Bone marrow (tissue), 2 donors: ENCODE results near the gene TFDP1.

Experiments
- DNase-seq, 2 donors: peaks; one replicate each; lab custom pipeline; 2025; lab: John Stamatoyannopoulos, UW

The TFDP1 gene

DNA sequence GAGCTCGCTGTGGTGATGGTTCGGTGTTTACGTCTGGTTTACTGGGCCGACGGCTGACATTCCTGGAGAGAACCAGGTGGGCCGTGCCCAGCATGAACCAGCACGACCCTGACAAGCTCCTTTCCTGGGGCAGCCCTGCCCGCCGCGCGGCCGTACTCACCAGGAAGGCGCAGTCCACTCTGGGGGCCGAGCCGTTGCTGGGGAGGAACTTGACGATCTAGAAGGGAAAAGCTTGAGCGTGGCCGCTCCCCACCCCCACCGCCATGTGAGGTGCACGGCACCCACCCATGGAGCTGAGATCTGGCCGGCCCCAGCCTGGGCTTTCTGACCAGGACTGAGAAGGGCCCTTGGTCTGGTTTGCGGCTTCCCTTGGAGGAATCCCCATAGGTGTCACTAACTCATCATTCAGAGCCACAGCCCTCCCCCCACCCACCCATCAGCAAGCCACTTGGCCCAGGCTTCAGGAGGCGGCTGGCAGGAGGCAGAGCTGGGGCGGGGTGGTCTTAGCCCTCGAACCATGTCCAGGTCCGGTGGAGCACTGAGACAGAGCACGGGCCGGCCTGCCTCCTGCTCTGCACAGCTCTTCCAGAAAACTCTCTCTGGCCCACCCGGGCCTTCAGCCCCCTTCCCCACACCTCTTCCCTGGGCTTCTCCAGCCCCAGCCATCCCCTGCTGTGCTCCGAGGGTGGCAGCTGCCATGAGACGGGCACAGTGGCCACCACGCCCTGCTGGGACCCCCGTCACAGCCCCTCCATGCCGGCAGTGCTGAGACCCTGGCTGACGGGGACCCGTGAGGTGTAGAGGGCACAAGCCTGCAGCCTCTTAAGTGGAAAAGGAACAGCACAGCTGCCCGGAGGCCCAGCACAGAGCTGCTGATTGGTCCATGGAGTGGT is 67.2 kb downstream of the TFDP1 start:
- DNase-seq = no peak

DNA sequence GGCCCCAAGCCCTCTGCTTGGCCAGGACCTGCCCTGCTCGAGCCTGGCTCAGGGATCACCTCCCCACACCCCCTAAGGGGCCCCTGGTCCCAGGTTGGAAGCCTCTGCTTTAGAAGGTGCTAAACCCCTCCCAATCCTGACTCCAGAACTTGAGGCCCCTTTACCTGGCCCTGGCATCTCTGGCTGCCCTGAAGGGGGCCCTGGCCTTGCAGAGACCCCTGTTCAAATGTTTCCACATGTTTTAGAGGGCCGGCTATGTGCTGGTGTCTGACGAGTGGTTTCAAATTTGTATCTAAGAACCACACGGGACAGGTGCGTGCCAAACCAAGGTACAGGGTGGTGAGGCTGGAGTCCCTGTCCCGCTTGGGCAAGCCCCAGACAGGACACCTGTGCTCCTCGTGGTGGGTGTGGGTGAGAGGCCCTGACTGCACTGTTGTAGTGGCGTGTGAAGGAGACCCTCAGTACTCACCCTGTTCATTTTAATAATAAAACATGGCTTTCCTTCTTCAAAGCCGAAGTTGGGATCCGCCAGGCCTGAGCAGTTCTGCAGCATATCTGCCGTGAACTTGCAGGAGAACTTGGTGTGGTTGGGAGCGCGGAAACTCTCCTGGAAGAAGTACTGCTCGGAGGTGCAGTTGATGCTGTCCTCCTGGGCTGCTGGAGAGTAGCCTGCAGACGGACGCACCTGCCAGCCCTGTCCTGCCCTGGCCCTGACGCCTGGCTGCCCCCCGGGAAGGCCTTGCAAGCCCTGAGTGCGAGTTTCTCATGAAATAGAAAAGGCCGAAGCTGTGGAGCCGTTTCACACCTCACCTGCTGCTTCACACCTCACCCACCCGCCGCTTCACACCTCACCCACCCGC is 68.1 kb downstream of the TFDP1 start:
- DNase-seq = no peak

DNA sequence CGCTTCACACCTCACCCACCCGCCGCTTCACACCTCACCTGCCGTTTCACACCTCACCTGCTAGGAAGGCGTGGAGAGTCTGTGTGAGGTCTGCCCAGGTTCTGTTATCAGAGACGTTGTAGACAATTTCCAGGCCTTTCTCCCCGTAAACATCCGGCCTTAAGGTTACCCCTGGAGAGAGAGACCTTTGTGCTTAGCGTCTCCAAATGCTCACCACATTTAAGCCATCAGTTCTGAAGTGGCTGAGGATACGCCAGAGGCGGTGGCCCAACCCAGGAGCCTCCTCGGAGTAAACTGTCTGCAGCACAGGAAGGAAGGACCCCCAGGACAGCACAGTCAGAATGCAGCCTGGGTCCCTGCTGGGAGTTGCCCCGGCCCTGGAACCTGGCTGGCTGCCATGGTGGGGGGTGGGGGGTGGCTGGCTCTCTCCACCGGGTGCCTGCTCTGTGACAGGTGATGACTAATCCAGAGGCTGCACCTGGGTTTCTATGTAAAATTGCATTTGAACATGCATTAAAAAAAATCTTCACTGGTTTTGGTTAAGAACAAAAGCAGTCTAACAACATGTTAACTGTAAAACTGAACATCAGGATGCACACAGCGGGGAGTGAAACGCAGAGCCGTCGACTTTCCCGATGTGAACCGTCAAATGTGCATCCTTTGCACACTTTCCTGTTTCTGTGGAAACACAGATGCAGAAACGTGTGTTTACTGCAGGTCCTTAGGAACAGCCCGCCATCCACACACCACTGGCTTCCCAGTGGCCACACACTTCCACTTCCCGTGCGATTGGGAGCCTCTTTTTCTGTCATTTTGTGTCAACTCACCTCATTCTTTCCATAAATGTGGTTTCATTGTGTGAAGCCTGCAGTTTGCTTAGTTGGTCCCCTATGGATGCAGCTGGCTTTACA is 69.0 kb downstream of the TFDP1 start:
- DNase-seq = no peak

GRCh38 chr13:113654175-113654560 is 69.6 kb downstream of the TFDP1 start:
- no peak for DNase-seq

DNA sequence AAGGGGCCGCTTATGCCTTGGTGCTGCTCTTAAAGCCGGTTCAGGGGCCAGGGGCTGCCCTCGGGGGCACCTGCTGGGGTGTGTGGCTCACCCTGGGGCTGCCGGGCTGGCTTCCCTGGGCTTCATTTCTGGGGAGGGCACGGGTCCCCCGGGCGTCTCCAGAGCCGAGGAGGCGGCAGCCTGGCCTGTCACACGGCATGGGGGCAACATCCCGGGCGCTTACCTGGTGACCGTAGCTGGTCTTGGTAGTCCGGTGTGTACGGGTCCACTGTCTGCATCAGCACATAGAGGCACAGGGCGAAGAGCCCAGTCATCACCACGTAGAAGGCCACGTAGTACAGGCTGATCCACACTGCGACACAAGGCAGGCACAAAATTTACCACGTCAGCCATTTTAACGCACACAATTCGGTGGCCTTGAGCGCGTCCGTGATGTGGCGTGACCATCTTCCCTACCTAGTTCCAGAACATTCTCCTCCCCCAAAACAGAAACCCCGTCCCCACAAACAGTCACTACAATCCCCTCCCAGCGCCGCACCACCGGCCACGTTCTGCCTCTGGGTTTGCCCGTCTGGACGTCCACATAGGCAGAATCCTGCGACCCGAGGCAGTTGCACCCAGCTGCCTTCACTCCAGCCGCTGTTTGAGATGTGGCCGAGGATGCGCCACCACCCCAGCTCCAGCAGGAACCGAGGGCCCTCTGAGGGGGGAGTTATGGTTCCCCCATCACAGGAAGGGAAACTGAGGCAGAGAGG is 70.2 kb downstream of the TFDP1 start:
- no peak for DNase-seq

DNA sequence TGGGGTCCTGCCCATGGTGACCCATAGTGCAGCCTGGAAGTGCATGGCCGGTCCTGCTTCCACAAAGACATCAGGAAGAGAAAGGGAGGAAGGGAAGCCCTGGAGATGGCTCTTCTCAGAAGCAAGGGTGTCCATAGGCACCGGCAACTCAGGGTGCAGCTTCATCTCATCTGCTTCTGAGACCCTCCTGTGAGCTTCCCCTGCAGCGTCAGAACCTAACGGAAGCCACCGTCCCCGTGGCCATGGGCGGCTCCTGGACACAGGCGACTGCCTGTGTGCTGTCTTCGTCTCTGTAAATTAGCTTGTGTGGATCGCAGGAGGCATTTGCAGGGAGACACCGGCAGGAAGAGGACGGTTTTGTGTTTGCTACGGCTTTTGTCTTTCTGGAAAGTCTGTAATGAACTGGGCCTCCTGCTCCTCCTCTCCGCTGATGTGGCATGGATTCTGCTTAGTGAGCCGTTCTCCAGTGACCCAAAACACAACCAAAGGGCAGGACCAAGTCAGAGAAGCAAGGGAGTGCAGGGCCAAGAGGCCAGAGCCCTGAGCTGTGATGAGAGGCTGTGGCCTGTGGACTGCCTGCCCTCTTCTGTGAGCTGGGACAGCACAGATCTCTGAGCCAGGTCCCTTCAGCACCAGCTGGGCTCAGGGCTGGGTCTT is 70.9 kb downstream of the TFDP1 start:
- no peak for DNase-seq

GRCh38 chr13:113656003-113656588 is 71.5 kb downstream of the TFDP1 start:
- DNase-seq = no peak

- DNase-seq = no peak
Measured at GRCh38 chr13:113656831-113657671, 72.5 kb downstream of the TFDP1 start.

DNA sequence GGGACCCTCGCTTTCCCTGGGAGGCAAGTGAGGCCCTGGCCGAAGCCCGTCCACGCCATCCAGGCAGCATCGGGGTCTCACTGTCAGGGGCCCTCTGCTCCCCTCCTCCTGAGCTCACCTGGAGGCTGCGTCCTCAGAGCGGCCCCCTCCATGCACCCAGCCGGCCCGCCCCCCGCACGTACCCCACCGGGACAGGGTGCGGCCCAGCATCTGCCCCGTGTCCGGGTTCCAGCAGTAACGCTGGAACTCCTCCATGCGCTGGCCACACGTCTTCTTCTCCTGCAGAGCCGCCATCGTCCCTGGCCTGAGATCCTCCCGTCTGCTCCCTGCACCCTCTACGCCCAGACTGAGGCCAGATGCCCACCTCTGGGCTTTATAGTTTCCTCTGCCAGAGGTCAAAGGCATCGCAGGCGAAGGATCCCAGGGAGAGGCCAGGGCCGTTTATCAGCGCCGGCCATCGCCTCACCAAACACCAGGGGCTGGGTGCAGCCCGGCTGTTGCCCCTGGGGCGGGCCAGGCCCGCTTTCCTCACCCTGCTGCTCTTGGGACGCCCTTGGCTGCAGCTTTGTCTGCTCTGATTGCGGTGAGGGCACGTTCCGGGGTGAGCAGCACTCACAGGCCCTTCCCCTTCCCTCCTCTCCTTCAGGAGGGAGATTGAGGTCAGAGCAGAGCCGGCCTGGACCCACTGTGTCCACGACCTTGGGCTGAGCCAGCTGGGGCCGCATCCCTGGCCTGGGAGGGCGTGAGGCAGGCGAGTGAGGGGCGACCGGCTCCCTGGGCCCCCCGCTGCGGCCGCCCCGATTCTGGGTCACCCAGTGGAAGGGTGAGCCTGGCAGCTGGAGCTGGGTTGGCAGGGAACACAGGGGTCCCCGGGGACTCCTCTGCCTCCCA is 73.5 kb downstream of the TFDP1 start, which contains the start of gene ATP4B:
Gene ATP4B, minus strand, starts transcription at position 348 of the 891 bp plus-strand sequence. Its CDS starts 54 bp downstream, at position 294.
- no peak for DNase-seq

- no peak for DNase-seq
Measured at GRCh38 chr13:113658836-113659235, 74.3 kb downstream of the TFDP1 start.

- no peak for DNase-seq
Measured at GRCh38 chr13:113659337-113659736, 74.8 kb downstream of the TFDP1 start.

DNA sequence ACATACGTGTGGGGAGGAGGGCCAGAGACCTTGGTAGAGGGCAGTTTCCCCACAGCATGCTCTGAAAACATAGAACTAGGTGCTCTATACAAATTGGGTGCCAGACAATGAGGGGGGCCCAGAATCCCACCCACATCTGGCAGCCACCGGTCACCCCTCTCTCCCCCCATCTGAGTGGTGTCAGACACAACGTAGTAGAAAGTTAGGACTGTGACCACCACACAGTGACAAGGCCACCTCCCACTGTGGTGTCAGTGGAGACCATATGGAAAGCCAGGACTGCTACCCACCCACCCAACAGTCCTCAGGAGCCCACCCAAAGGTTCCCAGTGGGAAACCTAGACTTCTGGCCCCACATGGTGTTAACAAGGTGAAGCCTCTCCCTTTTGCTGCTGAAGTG is 75.5 kb downstream of the TFDP1 start:
- no peak for DNase-seq

- no peak for DNase-seq
Measured at GRCh38 chr13:113661509-113661908, 77.0 kb downstream of the TFDP1 start.

GRCh38 chr13:113663934-113664333 is 79.4 kb downstream of the TFDP1 start:
- DNase-seq = no peak

DNA sequence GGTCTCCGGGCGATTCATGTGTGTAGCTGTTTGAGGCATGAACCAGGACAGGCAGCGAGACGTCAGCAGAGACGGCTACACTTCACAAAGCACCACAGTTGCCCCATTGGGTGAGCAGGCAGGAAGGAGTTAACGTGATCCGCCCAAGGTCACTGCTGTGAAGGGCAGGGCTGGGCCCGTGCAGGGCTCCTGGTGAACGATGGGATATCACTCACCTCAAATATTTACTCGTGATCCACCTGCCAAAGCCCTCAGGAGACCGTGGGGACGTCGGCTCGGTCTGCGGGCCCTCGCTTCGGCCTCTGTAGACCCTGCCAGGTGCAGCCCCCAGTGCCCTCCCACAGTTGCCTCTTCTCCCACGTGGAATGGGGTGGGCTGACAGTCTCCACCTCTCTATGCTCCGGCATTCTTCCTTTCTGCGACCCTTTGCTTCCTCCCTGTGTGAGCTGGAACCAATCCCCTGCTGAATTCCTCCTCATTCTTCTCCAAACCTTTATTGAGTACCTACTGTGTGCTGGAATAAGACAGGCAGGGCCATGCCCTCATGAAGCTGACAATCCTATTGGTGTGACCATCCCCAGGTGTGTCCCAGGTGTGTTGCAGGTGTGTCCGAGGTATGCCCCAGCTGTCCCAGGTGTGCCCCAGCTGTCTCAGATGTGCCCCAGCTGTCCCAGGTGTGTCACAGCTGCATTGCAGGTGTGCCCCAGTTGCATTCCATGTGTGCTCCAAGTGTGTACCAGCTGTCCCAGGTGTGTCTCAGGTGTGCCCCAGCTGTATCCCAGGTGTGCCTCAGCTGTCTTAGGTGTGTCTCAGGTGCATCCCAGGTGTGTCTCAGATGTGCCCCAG is 80.4 kb downstream of the TFDP1 start:
- DNase-seq = no peak

GRCh38 chr13:113665597-113666328 is 81.2 kb downstream of the TFDP1 start:
- no peak for DNase-seq

DNA sequence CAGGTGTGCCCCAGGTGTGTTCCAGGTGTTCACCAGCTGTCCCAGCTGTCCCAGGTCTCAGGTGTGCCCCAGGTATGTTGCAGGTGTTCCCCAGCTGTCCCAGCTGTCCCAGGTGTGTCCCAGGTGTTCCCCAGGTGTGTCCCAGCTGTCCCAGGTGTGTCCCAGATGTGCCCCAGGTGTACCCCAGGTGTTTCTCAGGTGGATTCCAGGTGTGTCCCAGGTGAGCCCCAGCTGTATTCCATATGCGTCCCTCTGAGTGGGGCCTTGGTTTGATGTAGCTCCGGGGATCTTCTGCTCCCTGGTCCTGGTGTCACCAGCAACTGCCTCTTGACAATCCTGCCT is 81.7 kb downstream of the TFDP1 start:
- no peak for DNase-seq
